PFSK-1 (cell line): ENCODE measurements around the gene TMED4.

ENCODE experiments used
- POLR2AphosphoS5 ChIP-seq: IDR thresholded peaks from 2 replicates; pipeline ENCODE4 v1.6.1; 2012; ENCODE audit warnings: low read depth, mild to moderate bottlenecking, control low read depth, low read length, moderate library complexity
- SIN3A ChIP-seq: IDR thresholded peaks from 2 replicates; pipeline ENCODE4 v1.6.1; 2012; ENCODE audit warnings: mild to moderate bottlenecking, low read length, moderate library complexity, borderline replicate concordance; ENCODE audit not compliant: insufficient read depth
- TAF1 ChIP-seq: IDR thresholded peaks from 2 replicates; pipeline ENCODE4 v1.6.1; 2012; ENCODE audit warnings: low read length, control low read depth, borderline replicate concordance; ENCODE audit not compliant: insufficient read depth
- TF ChIP-seq, protein P1 (sequence below), 2 experiments: IDR thresholded peaks; 2 replicates each; pipeline versions ENCODE4 v1.6.1 to v1.8.0; 2011 to 2012; ENCODE audit warnings: low read depth in 2 of 2, low read length in 2 of 2, control low read depth in 1 of 2, inconsistent platforms in 1 of 2, mild to moderate bottlenecking in 1 of 2, moderate library complexity in 1 of 2; ENCODE audit not compliant: insufficient read depth in 1 of 2

DNA sequence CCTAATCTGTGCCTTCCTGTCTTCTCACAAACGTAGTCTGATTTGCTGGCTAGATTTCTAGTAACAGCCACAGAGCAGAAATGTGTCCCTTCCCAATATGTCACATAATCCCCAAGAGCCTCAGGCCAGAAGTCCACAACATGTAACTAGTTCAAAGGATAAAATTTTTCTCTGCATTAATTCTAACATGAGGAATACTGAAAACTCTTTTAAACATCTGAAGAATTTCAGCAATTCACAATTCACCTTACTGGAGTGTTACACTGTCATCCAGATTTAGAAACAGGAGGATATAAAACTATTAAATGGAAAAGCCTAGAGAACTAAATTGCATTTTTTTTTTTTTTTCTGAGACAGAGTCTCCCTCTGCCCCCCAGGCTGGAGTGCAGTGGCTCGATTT, 5.8 kb downstream of the TMED4 start:
- TF ChIP-seq SIN3A (no peak), POLR2AphosphoS5 (no peak), TAF1 (no peak)
- TF ChIP-seq, protein P1, sequence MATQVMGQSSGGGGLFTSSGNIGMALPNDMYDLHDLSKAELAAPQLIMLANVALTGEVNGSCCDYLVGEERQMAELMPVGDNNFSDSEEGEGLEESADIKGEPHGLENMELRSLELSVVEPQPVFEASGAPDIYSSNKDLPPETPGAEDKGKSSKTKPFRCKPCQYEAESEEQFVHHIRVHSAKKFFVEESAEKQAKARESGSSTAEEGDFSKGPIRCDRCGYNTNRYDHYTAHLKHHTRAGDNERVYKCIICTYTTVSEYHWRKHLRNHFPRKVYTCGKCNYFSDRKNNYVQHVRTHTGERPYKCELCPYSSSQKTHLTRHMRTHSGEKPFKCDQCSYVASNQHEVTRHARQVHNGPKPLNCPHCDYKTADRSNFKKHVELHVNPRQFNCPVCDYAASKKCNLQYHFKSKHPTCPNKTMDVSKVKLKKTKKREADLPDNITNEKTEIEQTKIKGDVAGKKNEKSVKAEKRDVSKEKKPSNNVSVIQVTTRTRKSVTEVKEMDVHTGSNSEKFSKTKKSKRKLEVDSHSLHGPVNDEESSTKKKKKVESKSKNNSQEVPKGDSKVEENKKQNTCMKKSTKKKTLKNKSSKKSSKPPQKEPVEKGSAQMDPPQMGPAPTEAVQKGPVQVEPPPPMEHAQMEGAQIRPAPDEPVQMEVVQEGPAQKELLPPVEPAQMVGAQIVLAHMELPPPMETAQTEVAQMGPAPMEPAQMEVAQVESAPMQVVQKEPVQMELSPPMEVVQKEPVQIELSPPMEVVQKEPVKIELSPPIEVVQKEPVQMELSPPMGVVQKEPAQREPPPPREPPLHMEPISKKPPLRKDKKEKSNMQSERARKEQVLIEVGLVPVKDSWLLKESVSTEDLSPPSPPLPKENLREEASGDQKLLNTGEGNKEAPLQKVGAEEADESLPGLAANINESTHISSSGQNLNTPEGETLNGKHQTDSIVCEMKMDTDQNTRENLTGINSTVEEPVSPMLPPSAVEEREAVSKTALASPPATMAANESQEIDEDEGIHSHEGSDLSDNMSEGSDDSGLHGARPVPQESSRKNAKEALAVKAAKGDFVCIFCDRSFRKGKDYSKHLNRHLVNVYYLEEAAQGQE (IDR thresholded peaks at IDR 0.05; ENCODE audit: insufficient read depth in 1 of 2, low read depth in 2 of 2, low read length in 2 of 2) = no peak
